B cell (primary cell): Measurements from ENCODE around the gene FAM111B. TPM values are rescaled to one million over a fixed set of nuclear protein-coding genes. Genes with fewer than 3 reads are reported as not detected.
A peak's percentile ranks its signal among the peaks of the same experiment; 100 is the strongest.

Experiments
- ATAC-seq: fragments of 200-7000 bp; cut with Tn5 transposase; one replicate; pipeline ENCODE4 v1.10.0; 2021; ENCODE audit warnings: low read depth, mild to moderate bottlenecking, moderate number of reproducible peaks, moderate library complexity
- CTCF ChIA-PET: fragments of 350-600 bp; sonication (Branson Sonifier 250); formaldehyde crosslinking; loops from one replicate; lab custom pipeline; 2021; ENCODE audit warnings: antibody characterized with exemption, inconsistent platforms; lab: Charles Lee
- POLR2A ChIA-PET: fragments of 350-600 bp; sonication (Branson Sonifier 250); formaldehyde crosslinking; loops from one replicate; lab custom pipeline; 2021; ENCODE audit warnings: antibody characterized with exemption; lab: Charles Lee
- DNase-seq: peaks from one replicate; pipeline ENCODE4 v3.0.0; 2013
- H2AFZ ChIP-seq: 2 replicates; pipeline ENCODE4 v1.6.1; 2012; ENCODE audit warnings: mild to moderate bottlenecking, low read depth, low read length; ENCODE audit not compliant: insufficient read depth, poor library complexity, severe bottlenecking
- H3K27ac ChIP-seq, 2 donors: 1 replicate in 1 of 2; 2 replicates in 1 of 2; pipeline ENCODE4 v1.5.1; 2012 to 2013; ENCODE audit warnings: low read length in 2 of 2, mild to moderate bottlenecking in 2 of 2, moderate library complexity in 1 of 2
- H3K27me3 ChIP-seq, 4 experiments: fragments of 200-600 bp in 1 of 4; sonication (generic) in 1 of 4; replicated peaks in 1 of 4; 1 replicate in 2 of 4; 2 replicates in 2 of 4; pipeline versions ENCODE4 v1.6.1 to v1.7.0; 2013 to 2016; ENCODE audit warnings: low read length in 3 of 4, mild to moderate bottlenecking in 2 of 4, mixed read lengths in 1 of 4, moderate library complexity in 1 of 4; ENCODE audit not compliant: insufficient read depth in 4 of 4, control insufficient read depth in 3 of 4; ENCODE audit errors: control extremely low read depth in 1 of 4
- H3K36me3 ChIP-seq, 2 experiments: replicated peaks in 1 of 2; 1 replicate in 1 of 2; 2 replicates in 1 of 2; pipeline versions ENCODE4 v1.6.1 to v1.7.1; 2013; ENCODE audit warnings: low read length in 1 of 2; ENCODE audit not compliant: insufficient read depth in 2 of 2, control insufficient read depth in 1 of 2; ENCODE audit errors: control extremely low read depth in 1 of 2, extremely low read depth in 1 of 2
- H3K4me1 ChIP-seq, 2 donors: fragments of 200-600 bp in 1 of 2; sonication (generic) in 1 of 2; 1 replicate in 1 of 2; 2 replicates in 1 of 2; pipeline versions ENCODE4 v1.5.1 to v1.6.1; 2013 to 2017; ENCODE audit warnings: low read length in 2 of 2; ENCODE audit not compliant: control insufficient read depth in 2 of 2, insufficient read depth in 2 of 2
- H3K4me2 ChIP-seq: replicated peaks from 2 replicates; pipeline ENCODE3; 2012; ENCODE audit warnings: mild to moderate bottlenecking, low read depth, low read length; ENCODE audit not compliant: poor library complexity, severe bottlenecking
- H3K4me3 ChIP-seq, 5 experiments: fragments of 200-600 bp in 1 of 5; sonication (generic) in 1 of 5; 1 replicate in 3 of 5; 2 replicates in 2 of 5; pipeline versions ENCODE4 v1.5.1 to v1.7.0; 2011 to 2016; ENCODE audit warnings: low read length in 4 of 5, mild to moderate bottlenecking in 4 of 5, low read depth in 2 of 5, control low read depth in 1 of 5, moderate library complexity in 1 of 5; ENCODE audit not compliant: insufficient read depth in 1 of 5; ENCODE audit errors: control extremely low read depth in 1 of 5, extremely low read depth in 1 of 5
- H3K79me2 ChIP-seq: fragments of 200-600 bp; sonication (generic); one replicate; pipeline ENCODE4 v1.6.0; 2016; ENCODE audit warnings: low read length; ENCODE audit not compliant: control insufficient read depth, insufficient read depth
- H3K9ac ChIP-seq: fragments of 200-600 bp; sonication (generic); 2 replicates; pipeline ENCODE4 v1.6.1; 2017; ENCODE audit warnings: mild to moderate bottlenecking, low read length, moderate library complexity
- H3K9me3 ChIP-seq, 3 donors: one replicate each; pipeline versions ENCODE4 v1.6.1 to v1.7.1; 2013; ENCODE audit warnings: low read length in 2 of 3; ENCODE audit not compliant: control insufficient read depth in 2 of 3, insufficient read depth in 1 of 3; ENCODE audit errors: control extremely low read depth in 1 of 3
- H4K20me1 ChIP-seq: 2 replicates; pipeline ENCODE4 v1.6.0; 2012; ENCODE audit warnings: mild to moderate bottlenecking, low read length; ENCODE audit not compliant: insufficient read depth, control insufficient read depth, poor library complexity, severe bottlenecking
- H3K27ac Mint-ChIP-seq: one replicate; pipeline ENCODE4 v1.8.0; 2021; ENCODE audit warnings: mixed read lengths
- H3K27me3 Mint-ChIP-seq: one replicate; pipeline ENCODE4 v1.8.0; 2021; ENCODE audit warnings: mixed read lengths
- H3K4me1 Mint-ChIP-seq: one replicate; pipeline ENCODE4 v1.8.0; 2021; ENCODE audit warnings: mixed read lengths
- H3K4me3 Mint-ChIP-seq: one replicate; pipeline ENCODE4 v1.8.0; 2021; ENCODE audit warnings: mixed read lengths
- H3K9me3 Mint-ChIP-seq: one replicate; pipeline ENCODE4 v1.8.0; 2022; ENCODE audit warnings: mixed read lengths; ENCODE audit not compliant: insufficient read depth
- CTCF ChIP-seq: fragments of 200-600 bp; IDR thresholded peaks from one replicate; pipeline ENCODE4 v1.8.0; 2022; ENCODE audit warnings: antibody characterized with exemption, mild to moderate bottlenecking
- EZH2 ChIP-seq: IDR thresholded peaks from 2 replicates; pipeline ENCODE4 v1.6.1; 2012; ENCODE audit warnings: borderline replicate concordance, low read depth, mild to moderate bottlenecking, moderate library complexity, low read length; ENCODE audit not compliant: insufficient read depth, poor library complexity, severe bottlenecking
- WGBS: methylation state at CpG from one replicate; pipeline ENCODE4 v1.1.5; 2013; ENCODE audit warnings: missing lambda C conversion rate; ENCODE audit not compliant: insufficient coverage; 5-methylcytosine and 5-hydroxymethylcytosine counted together
- intact Hi-C: fragments of 100-400 bp; cut with micrococcal nuclease; formaldehyde crosslinking; loops from one replicate; pipeline ENCODE4 v1.10.0; 2022
- polyA plus RNA-seq: library from polyadenylated mRNA; depleted of rRNA; stranded (reverse); fragments of >200 nt; gene quantifications from 2 replicates; pipeline ENCODE4 v1.2.3, GENCODE V29; 2012
- total RNA-seq, 2 donors: library from RNA; stranded (reverse); fragments of 120-200 nt in 1 of 2; gene quantifications; 1 replicate in 1 of 2; 2 replicates in 1 of 2; pipeline versions ENCODE4 v1.2.3 to v1.2.4, GENCODE V29; 2013 to 2022

Gene FAM111B
- total and polyA plus RNA-seq, 2 donors (not counting 1 experiment from before 2014, with no cell fraction given) = 3.6 to 155 TPM

DNA sequence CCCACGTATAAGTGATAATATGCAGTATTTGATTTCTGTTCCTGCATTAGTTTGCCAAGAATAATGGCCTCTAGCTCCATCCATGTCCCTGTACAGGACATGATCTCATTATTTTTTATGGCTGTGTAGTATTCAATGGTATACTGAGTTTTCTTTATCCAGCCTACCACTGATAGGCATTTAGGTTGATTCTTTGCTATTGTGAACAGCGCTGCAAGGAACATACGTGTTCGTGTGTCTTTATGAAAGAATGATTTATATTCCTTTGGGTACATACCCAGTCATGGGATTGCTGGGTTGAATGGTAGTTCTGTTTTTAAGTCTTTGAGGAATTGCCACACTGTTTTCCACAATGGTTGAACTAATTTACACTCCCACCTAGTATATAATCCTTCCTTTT is 34.2 kb downstream of the FAM111B start:
- 58% methylated on average over 2 of the region's 4 CpGs for WGBS
- H4K20me1 ChIP-seq = no peaks in the 10 kb centered on the region
- H3K79me2 ChIP-seq = peaks cover 47% of the 10 kb centered on the region
- no peaks in the 10 kb centered on the region for H3K9me3 Mint-ChIP-seq
- peak overlapping the region; percentile 96 for H3K4me2 ChIP-seq
- no peak overlapping the region for H3K9ac ChIP-seq
- no peaks in the 10 kb centered on the region for H3K9me3 ChIP-seq
- peaks cover 26 to 33% of the 10 kb centered on the region in 2 donors for H3K4me1 ChIP-seq
- DNase-seq (no peak), ATAC-seq (no peak)
- peaks cover 53% of the 10 kb centered on the region for H3K4me1 Mint-ChIP-seq
- TF ChIP-seq EZH2 = no peak
- no peak for TF ChIP-seq CTCF
- peaks cover 2 to 10% of the 10 kb centered on the region in 2 experiments for H3K36me3 ChIP-seq
- no peaks in the 10 kb centered on the region for H3K27me3 ChIP-seq
- ChIA-PET CTCF (interaction anchor here (0.8 to 3.8 kb wide), 8 partner anchors 11 to 488 kb away, joined by 3 to 94 read pairs (median 4); partner anchors contain the start of gene DTX4), POLR2A (no interaction called here)
- H3K27ac Mint-ChIP-seq = peak overlapping the region; percentile 60
- intact Hi-C loops = loop anchor here (5.0 kb wide), 2 partner anchors 289 to 1474 kb away; partner anchors contain the start of gene ZDHHC5
- no peaks in the 10 kb centered on the region for H3K27me3 Mint-ChIP-seq
- peak overlapping the region; percentile 97 for H3K4me3 Mint-ChIP-seq
- H2AFZ ChIP-seq = no peak overlapping the region
- H3K4me3 ChIP-seq = no peak overlapping the region
- peak overlapping the region in 1 of 2 donors; percentile 90 for H3K27ac ChIP-seq

DNA sequence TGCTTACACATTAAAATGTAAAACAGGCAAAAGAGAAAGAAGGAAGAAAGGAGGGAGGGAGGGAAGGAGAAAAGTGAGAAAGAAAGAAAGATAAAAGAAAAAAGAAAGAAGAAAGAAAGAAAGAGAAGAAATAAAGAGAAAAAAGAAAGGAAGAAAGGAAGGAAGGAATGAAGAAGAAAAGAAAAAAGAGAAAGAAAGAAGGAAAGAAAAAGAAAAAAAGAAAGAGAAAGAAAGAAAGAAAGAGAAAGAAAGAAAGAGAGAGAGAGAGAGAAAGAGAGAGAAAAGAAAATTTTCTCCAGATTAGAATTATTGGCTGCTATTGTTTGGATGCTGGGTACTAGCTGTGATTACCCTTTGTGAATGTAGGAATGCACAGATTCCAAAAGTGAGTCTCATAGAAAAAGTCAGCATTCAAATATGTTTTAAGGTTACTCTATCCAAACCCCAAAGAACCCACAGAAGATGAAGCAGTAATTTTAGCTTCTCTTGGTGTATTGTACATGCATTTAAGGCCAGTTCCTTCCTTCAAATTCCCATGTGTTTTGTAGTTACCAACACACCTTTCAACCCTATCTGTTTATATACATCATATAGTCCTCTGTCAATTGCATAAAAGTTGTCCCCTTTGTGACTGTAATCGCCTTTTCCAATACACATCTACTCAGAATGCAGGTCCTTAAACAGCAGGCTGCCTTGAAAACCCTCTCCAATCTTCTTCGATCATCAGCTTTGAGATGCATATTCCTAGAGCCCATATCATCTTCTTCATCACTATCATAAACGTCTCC is 34.8 kb downstream of the FAM111B start:
- ChIA-PET POLR2A (interaction anchor here (0.7 to 1.8 kb wide), 6 partner anchors 14 to 83 kb away, joined by 3 to 11 read pairs (median 4); no protein-coding TSS in a partner anchor), CTCF (interaction anchor here (1.1 to 3.8 kb wide), 9 partner anchors 10 to 489 kb away, joined by 3 to 94 read pairs (median 5); partner anchors contain the start of gene DTX4)
- H3K27me3 ChIP-seq = no peaks in the 10 kb centered on the region
- peaks cover 54% of the 10 kb centered on the region for H3K79me2 ChIP-seq
- Mint-ChIP-seq H3K27ac (peak overlapping the region; percentile 87), H3K4me3 (peak overlapping the region; percentile 97), H3K9me3 (no peaks in the 10 kb centered on the region), H3K27me3 (no peaks in the 10 kb centered on the region), H3K4me1 (peaks cover 58% of the 10 kb centered on the region)
- peak overlapping the region; percentile 88 for H2AFZ ChIP-seq
- peak overlapping the region; percentile 96 for H3K4me2 ChIP-seq
- ATAC-seq (no peak), DNase-seq (no peak)
- H3K36me3 ChIP-seq = peaks cover 2 to 10% of the 10 kb centered on the region in 2 experiments
- H3K4me3 ChIP-seq = peak overlapping the region; percentile 81 to 94 (median 89)
- peak overlapping the region; percentile 80 for H3K9ac ChIP-seq
- WGBS = 3% methylated on average over 3 of the region's 3 CpGs
- intact Hi-C loops = loop anchor here (1.0 to 5.0 kb wide), 7 partner anchors 16 to 1475 kb away; partner anchors contain the start of genes ZDHHC5 and ZFP91
- no peaks in the 10 kb centered on the region for H4K20me1 ChIP-seq
- TF ChIP-seq CTCF (peak; percentile 27), EZH2 (no peak)
- H3K9me3 ChIP-seq = no peaks in the 10 kb centered on the region
- H3K4me1 ChIP-seq = peaks cover 31 to 38% of the 10 kb centered on the region in 2 donors
- H3K27ac ChIP-seq = peak overlapping the region; percentile 88 to 90
